ENCODE measurements around the gene KCTD4.

The KCTD4 gene

DNA sequence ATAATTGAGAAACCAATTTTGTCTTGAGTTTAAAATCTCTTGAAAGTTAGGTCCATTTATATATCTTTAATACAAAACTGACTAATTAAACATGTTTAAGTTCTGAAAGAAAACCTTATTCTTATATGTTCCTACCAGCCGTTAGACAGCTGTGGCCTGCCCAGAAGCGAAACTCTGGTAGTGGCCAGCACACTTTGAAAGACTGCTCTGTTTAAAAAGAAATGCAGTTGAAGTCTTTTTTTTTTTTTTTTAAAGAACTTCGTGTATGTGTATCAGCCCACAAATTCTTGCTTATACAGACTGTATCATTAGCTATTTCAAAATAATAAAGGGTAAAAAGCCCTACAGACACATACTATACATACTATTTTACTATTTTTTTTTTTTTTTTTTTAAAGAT, 34.0 kb downstream of the KCTD4 start:
- TF ChIP-seq, protein P1, sequence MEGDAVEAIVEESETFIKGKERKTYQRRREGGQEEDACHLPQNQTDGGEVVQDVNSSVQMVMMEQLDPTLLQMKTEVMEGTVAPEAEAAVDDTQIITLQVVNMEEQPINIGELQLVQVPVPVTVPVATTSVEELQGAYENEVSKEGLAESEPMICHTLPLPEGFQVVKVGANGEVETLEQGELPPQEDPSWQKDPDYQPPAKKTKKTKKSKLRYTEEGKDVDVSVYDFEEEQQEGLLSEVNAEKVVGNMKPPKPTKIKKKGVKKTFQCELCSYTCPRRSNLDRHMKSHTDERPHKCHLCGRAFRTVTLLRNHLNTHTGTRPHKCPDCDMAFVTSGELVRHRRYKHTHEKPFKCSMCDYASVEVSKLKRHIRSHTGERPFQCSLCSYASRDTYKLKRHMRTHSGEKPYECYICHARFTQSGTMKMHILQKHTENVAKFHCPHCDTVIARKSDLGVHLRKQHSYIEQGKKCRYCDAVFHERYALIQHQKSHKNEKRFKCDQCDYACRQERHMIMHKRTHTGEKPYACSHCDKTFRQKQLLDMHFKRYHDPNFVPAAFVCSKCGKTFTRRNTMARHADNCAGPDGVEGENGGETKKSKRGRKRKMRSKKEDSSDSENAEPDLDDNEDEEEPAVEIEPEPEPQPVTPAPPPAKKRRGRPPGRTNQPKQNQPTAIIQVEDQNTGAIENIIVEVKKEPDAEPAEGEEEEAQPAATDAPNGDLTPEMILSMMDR (conservative IDR thresholded peaks at IDR 0.05; ENCODE audit: low read depth, low read length): no peak
- no peak overlapping the region for H3K9ac ChIP-seq
- H3K4me2 ChIP-seq: no peak overlapping the region
- H3K4me1 ChIP-seq (ENCODE audit: low read depth, poor library complexity, severe bottlenecking): no peaks in the 10 kb centered on the region
- no peaks in the 10 kb centered on the region for H3K27me3 ChIP-seq (ENCODE audit: insufficient read depth, low read depth)
- H4K20me1 ChIP-seq (ENCODE audit: insufficient read depth): no peaks in the 10 kb centered on the region
- no peak overlapping the region for H2AFZ ChIP-seq (ENCODE audit: low read depth)
- H3K79me2 ChIP-seq (ENCODE audit: insufficient read depth, low read depth): no peaks in the 10 kb centered on the region
- no peak overlapping the region for H3K4me3 ChIP-seq (IDR thresholded peaks at IDR 0.05; ENCODE audit: insufficient read depth, low read depth, low read length)
- no peaks in the 10 kb centered on the region for H3K36me3 ChIP-seq (ENCODE audit: insufficient read depth)
- no peak overlapping the region for H3K27ac ChIP-seq

GRCh38 chr13:45162821-45163220, 38.0 kb downstream of the KCTD4 start:
- Histone ChIP-seq H3K27ac (no peak overlapping the region), H3K79me2 (ENCODE audit: insufficient read depth, low read depth) (no peaks in the 10 kb centered on the region), H3K4me2 (no peak overlapping the region), H2AFZ (ENCODE audit: low read depth) (no peak overlapping the region), H3K27me3 (ENCODE audit: insufficient read depth, low read depth) (no peaks in the 10 kb centered on the region), H3K4me3 (IDR thresholded peaks at IDR 0.05; ENCODE audit: insufficient read depth, low read depth, low read length) (no peak overlapping the region), H3K4me1 (ENCODE audit: low read depth, poor library complexity, severe bottlenecking) (peaks cover 16% of the 10 kb centered on the region), H3K36me3 (ENCODE audit: insufficient read depth) (no peaks in the 10 kb centered on the region), H4K20me1 (ENCODE audit: insufficient read depth) (no peaks in the 10 kb centered on the region), H3K9ac (no peak overlapping the region)
- TF ChIP-seq, protein P1 (conservative IDR thresholded peaks at IDR 0.05; ENCODE audit: low read depth, low read length): no peak

- no peak overlapping the region for H3K4me2 ChIP-seq
Measured at GRCh38 chr13:45162194-45162593, 38.7 kb downstream of the KCTD4 start.

GRCh38 chr13:45156565-45157361, 44.1 kb downstream of the KCTD4 start:
- no peaks in the 10 kb centered on the region for H3K27me3 ChIP-seq (ENCODE audit: insufficient read depth, low read depth)
- no peak overlapping the region for H3K4me3 ChIP-seq (IDR thresholded peaks at IDR 0.05; ENCODE audit: insufficient read depth, low read depth, low read length)
- H3K9ac ChIP-seq: peak overlapping the region; percentile 22; the same call in 1 of the 2 replicates
- H4K20me1 ChIP-seq (ENCODE audit: insufficient read depth): no peaks in the 10 kb centered on the region
- H3K4me2 ChIP-seq: peak overlapping the region; percentile 68
- H3K27ac ChIP-seq: peak overlapping the region; percentile 69
- peaks cover 37% of the 10 kb centered on the region for H3K4me1 ChIP-seq (ENCODE audit: low read depth, poor library complexity, severe bottlenecking)
- no peaks in the 10 kb centered on the region for H3K79me2 ChIP-seq (ENCODE audit: insufficient read depth, low read depth)
- no peak overlapping the region; the same call in 1 of the 2 replicates for H2AFZ ChIP-seq (ENCODE audit: low read depth)
- H3K36me3 ChIP-seq (ENCODE audit: insufficient read depth): no peaks in the 10 kb centered on the region
- TF ChIP-seq, protein P1 (conservative IDR thresholded peaks at IDR 0.05; ENCODE audit: low read depth, low read length): no peak

More at GRCh38 chr13:45162194-45162593, 38.7 kb downstream of the KCTD4 start:
- TF ChIP-seq, protein P1 (conservative IDR thresholded peaks at IDR 0.05; ENCODE audit: low read depth, low read length): no peak
- H3K27me3 ChIP-seq (ENCODE audit: insufficient read depth, low read depth): no peaks in the 10 kb centered on the region
- no peaks in the 10 kb centered on the region for H4K20me1 ChIP-seq (ENCODE audit: insufficient read depth)
- no peaks in the 10 kb centered on the region for H3K36me3 ChIP-seq (ENCODE audit: insufficient read depth)
- H3K4me3 ChIP-seq (IDR thresholded peaks at IDR 0.05; ENCODE audit: insufficient read depth, low read depth, low read length): no peak overlapping the region
- no peak overlapping the region for H3K27ac ChIP-seq
- H3K9ac ChIP-seq: no peak overlapping the region
- H2AFZ ChIP-seq (ENCODE audit: low read depth): no peak overlapping the region
- H3K4me1 ChIP-seq (ENCODE audit: low read depth, poor library complexity, severe bottlenecking): peaks cover 21% of the 10 kb centered on the region
- H3K79me2 ChIP-seq (ENCODE audit: insufficient read depth, low read depth): no peaks in the 10 kb centered on the region

Measured in KMS-11 (cell line).